Activated CD4-positive, alpha-beta T cell treated with anti-CD3 and anti-CD28 coated beads, Interleukin-2, amount 50 U/mL, for 16 hours (primary cell): Measurements from ENCODE around the gene MAMDC4.

Source experiments
- DNase-seq: peaks from one replicate; pipeline ENCODE4 v3.0.0-alpha.2; 2020

The MAMDC4 gene

DNA sequence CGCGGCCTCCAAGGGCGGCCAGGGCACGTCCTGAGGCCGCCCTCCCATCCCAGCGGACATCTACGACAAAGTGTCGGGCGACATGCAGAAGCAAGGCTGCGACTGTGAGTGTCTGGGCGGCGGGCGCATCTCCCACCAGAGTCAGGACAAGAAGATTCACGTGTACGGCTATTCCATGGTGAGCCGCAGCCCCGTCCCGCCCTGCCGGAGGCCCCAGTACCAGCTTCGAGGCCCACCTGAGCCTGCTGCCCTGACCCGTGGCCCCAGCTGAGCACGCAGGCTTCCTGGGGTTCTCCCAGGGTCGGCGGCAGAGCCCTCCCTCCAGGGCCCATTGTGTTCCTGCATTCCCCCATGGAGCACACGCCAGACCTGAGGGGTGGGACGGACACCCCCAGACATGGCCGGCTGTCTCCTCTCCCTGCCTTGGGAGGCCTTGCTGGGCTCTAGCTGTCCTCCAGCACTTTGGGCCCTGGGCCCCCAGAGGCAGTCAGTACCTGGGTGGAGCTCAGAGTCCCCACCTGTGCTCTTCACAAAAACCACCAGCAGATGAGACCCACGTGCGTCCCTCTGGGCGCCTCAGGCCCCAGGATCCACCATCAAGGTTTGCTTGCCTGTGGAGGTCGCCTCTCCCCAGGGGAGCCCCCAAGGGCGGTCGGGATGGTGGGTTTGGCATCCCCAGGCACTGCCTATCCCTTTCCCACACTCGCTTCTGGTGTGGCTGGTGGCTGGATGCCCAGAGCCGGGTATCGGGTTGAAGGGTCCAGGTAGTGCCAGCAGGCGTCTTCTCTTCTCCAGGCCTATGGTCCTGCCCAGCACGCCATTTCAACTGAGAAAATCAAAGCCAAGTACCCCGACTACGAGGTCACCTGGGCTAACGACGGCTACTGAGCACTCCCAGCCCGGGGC, 1.9 kb upstream of the MAMDC4 start:
- no peak for DNase-seq

DNA sequence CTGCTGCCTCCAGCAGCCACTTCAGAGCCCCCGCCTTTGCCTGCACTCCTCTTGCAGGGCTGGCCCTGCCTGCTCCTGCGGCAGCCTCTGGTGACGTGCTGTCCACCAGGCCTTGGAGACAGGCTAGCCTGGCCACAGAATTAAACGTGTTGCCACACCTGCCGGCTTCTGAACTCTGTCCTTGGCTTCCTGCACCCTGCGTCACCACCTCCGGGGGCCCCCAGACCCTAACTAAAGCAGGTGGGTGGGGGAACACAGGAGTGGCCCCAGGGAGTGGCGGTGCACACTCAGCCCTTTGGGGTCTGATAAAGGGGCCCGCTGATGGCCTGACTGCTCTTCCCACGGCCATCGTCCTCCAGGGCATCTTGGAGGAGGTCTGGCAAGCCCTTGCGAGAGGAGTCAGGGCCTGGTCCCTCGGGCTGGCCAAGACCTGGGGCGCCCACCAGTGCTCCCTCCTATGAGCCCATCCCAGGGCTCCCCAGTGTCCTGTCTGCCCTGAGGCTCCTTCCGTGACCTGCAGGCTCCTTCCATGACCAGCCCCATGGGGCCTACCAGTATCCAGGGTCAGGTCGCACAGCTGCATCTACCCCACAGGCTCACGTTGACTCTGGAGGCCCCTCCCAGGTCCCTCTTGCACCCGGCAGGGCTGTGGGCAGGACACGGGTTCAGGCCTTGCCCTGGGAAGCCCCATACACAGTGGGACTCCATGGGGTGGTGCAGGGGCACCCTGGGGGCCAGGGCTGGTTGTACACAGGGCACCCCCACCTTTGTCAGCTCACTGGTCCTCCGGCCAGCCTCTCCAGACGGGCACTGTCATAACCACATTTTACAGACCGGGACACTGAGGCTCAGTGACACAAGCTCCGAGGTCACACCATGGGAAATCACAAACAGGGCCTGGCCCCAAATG, 1.0 kb upstream of the MAMDC4 start:
- DNase-seq: no peak

DNA sequence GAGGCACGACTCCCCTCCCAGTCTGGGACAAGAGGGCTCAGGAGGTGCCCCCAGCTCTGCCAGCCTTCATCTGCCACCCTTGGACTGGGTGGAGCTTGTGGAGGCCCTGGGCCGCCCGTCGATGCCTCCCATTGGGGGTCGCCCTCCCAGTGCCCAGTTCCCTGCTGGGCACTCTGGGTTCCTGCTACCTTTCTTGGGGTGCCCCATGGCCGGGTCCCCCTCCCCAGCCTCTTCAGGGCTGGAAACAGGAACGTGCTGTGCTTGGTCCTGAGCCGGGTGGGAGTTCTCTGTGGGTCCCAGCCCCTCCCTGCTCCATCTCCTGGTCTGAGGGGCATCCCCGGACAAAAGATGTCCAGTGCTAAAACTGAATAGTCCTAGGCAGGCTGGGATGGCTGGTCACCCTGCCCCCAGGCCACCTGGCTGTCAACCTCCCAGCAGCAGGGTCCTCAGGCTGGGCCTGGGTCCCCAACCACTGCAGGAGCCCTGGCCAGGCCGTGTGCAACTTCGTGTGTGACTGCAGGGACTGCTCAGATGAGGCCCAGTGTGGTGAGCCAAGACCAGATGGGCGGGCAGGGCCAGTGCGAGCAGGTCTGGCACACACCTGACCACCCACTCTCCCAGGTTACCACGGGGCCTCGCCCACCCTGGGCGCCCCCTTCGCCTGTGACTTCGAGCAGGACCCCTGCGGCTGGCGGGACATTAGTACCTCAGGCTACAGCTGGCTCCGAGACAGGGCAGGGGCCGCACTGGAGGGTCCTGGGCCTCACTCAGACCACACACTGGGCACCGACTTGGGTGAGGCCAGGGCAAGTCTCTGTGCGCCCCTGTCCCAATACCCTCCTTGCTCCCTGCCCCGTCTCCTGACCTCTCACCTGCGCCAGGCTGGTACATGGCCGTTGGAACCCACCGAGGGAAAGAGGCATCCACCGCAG, 784 bp downstream of the MAMDC4 start:
- no peak for DNase-seq

DNA sequence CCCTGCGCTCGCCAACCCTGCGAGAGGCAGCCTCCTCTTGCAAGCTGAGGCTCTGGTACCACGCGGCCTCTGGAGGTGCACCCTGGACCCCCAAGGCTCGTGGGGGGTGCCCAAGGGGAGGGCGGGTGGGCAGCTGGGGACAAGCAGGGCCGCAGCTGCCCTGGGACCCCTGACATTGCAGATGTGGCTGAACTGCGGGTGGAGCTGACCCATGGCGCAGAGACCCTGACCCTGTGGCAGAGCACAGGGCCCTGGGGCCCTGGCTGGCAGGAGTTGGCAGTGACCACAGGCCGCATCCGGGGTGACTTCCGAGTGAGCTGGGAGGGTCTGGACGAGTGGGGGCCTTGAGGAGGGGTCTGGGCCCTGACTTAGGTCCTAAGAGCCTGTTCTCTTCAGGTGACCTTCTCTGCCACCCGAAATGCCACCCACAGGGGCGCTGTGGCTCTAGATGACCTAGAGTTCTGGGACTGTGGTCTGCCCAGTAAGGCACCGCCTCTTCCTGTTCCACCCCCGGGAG, 1.5 kb downstream of the MAMDC4 start:
- DNase-seq: no peak

DNA sequence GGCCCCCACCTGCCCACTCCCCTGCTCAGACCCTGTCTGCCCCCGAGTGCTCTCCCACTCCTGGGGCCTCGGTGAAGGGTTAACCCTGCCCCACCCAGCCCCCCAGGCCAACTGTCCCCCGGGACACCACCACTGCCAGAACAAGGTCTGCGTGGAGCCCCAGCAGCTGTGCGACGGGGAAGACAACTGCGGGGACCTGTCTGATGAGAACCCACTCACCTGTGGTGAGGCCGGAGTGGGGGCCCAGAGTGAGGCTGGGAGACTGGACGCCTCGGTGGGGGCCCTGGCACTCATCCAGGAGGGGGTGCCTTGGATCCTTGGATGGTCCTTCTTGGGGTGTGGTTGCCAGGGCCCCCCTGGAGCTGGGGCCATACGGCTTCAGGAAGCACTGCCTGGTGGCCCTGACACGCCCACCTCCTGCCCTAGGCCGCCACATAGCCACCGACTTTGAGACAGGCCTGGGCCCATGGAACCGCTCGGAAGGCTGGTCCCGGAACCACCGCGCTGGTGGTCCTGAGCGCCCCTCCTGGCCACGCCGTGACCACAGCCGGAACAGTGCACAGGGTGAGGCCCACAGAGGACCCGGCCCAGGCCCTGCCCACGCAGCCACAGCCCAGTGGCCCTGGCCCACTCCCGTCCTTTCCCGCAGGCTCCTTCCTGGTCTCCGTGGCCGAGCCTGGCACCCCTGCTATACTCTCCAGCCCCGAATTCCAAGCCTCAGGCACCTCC, 2.1 kb downstream of the MAMDC4 start:
- DNase-seq: no peak

DNA sequence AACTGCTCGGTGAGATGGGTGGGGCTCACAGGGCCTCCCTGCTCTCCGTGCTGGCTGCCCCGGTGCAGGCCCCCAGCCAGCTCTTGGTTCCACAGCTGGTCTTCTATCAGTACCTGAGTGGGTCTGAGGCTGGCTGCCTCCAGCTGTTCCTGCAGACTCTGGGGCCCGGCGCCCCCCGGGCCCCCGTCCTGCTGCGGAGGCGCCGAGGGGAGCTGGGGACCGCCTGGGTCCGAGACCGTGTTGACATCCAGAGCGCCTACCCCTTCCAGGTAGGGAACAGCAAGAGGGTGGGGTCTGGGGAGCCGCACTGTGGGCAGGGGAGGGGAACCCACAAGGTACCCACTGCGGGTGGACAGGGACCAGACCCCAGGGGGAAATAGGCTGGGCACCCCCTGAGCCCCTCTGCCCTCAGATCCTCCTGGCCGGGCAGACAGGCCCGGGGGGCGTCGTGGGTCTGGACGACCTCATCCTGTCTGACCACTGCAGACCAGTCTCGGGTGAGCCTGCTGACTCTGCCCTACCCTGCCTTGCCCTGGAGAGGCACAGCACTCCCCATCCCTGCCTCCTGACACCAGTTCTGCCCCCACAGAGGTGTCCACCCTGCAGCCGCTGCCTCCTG, 2.8 kb downstream of the MAMDC4 start:
- DNase-seq: no peak

DNA sequence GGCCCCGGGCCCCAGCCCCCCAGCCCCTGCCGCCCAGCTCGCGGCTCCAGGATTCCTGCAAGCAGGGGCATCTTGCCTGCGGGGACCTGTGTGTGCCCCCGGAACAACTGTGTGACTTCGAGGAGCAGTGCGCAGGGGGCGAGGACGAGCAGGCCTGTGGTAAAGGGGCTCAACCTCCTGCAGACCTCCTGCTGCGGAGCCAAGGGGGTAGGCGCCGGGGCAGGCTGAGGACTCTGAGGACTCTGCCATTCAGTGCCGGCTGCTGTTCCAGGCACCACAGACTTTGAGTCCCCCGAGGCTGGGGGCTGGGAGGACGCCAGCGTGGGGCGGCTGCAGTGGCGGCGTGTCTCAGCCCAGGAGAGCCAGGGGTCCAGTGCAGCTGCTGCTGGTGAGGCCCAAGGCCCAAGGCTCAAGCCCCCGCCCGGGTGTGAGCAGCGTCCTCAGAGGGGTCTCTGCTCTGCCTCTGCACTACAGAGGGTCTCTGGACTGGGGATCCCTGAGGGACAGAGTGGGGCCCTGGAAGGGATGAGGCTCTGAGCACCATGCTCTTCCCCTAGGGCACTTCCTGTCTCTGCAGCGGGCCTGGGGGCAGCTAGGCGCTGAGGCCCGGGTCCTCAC, 3.4 kb downstream of the MAMDC4 start:
- no peak for DNase-seq

DNA sequence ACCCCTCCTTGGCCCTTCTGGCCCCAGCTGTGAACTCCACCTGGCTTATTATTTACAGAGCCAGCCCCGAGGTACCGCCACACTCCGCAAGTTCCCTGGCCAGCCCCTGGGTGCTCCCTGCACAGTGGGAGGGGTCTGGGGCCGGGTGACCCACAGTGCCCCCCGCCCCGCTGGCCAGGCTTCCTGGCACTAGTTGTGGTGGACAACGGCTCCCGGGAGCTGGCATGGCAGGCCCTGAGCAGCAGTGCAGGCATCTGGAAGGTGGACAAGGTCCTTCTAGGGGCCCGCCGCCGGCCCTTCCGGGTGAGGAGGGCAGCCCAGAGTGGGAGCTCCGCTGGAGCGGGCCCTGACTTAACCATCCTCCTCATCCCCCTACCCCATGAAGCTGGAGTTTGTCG, 3.9 kb downstream of the MAMDC4 start:
- no peak for DNase-seq

DNA sequence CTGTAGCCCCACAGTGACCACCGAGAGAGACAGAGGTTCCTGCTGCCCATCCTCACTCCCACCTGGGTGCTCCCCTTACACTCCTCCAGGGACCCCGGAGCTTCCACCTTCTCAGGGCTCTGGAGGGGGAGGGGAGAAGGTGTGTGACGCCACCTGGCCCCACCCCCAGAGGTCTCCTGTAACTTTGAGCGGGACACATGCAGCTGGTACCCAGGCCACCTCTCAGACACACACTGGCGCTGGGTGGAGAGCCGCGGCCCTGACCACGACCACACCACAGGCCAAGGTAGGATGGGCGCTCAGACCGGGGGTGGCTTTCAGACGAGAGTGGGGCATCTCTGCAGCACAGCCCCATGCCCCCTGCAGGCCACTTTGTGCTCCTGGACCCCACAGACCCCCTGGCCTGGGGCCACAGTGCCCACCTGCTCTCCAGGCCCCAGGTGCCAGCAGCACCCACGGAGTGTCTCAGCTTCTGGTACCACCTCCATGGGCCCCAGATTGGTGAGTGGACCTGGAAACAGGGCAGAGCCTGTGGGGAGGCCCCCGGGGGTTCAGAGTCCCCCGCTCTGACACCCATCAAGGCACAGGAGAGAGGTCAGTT, 4.5 kb downstream of the MAMDC4 start:
- DNase-seq: no peak

DNA sequence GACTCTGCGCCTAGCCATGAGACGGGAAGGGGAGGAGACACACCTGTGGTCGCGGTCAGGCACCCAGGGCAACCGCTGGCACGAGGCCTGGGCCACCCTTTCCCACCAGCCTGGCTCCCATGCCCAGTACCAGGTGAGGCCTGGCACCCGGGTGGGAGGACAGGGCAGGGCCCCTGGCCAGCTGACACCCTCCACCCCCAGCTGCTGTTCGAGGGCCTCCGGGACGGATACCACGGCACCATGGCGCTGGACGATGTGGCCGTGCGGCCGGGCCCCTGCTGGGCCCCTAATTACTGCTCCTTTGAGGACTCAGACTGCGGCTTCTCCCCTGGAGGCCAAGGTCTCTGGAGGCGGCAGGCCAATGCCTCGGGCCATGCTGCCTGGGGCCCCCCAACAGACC, 5.0 kb downstream of the MAMDC4 start:
- no peak for DNase-seq

DNA sequence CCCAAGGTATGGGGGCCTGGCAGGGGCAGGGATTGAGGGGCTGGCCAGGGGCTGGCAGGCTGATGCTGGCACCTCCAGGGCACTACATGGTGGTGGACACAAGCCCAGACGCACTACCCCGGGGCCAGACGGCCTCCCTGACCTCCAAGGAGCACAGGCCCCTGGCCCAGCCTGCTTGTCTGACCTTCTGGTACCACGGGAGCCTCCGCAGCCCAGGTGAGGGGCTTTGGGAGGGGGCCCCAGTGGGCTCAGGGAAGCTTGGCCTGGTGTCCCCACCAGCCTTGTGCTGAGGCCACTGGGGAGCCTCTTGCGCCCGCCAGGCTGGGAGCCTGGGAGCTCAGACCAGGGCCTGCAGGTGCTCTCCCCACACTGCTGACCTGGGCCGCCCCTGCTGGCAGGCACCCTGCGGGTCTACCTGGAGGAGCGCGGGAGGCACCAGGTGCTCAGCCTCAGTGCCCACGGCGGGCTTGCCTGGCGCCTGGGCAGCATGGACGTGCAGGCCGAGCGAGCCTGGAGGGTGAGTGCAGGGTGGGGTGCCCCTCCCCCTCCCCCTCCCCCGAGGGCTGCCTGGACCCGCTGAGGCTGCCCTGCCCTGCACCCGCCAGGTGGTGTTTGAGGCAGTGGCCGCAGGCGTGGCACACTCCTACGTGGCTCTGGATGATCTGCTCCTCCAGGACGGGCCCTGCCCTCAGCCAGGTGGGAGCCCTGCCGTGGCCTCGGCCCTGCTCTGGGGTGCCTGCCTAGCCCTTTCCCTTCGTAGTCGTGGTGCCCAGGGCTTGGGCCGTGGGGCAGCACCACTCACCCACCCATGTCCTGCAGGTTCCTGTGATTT, 5.7 kb downstream of the MAMDC4 start:
- no peak for DNase-seq

DNA sequence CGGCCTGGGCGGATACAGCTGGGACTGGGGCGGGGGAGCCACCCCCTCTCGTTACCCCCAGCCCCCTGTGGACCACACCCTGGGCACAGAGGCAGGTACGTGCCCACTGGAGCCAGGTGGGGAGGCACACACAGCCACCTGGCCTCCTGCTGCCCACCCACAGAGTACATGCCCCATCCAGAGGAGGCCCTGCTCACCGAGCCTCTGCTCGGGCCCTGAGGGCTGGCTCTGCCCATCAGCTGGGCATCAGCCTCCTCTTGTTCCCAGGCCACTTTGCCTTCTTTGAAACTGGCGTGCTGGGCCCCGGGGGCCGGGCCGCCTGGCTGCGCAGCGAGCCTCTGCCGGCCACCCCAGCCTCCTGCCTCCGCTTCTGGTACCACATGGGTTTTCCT, 6.3 kb downstream of the MAMDC4 start:
- no peak for DNase-seq

DNA sequence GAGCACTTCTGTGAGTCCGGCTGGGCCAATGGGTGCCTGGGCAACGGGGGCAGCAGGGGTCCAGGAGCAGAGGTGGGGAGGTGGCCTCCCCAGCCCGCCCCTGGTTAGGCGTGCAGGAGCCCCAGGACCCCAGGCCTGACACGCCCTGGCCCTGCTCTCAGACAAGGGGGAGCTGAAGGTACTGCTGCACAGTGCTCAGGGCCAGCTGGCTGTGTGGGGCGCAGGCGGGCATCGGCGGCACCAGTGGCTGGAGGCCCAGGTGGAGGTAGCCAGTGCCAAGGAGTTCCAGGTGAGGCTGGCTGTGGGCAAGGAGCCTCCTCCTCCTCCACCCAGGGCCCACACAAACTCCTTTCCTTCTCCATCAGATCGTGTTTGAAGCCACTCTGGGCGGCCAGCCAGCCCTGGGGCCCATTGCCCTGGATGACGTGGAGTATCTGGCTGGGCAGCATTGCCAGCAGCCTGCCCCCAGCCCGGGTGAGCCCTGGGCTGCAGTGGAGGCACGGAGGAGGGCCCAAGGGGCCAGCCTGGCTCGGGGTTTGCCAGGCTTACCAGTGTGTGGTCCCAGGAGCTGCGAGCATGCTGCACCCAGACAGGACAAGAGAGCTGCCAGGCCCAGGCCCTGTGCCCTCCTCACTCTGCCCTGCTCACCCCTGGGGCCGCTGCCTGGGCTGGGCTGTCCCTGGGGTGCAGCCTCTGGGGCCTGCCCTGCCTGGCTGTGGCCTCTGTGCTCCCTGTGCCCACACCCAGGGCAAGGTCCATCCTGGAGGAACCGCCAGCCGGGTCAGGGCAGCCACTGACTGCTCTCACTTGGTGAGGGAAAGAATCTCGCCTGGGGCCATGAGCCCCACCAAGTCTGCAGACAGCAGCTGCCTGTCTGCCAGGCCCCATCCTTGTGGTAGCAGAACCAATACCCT, 7.0 kb downstream of the MAMDC4 start:
- no peak for DNase-seq

DNA sequence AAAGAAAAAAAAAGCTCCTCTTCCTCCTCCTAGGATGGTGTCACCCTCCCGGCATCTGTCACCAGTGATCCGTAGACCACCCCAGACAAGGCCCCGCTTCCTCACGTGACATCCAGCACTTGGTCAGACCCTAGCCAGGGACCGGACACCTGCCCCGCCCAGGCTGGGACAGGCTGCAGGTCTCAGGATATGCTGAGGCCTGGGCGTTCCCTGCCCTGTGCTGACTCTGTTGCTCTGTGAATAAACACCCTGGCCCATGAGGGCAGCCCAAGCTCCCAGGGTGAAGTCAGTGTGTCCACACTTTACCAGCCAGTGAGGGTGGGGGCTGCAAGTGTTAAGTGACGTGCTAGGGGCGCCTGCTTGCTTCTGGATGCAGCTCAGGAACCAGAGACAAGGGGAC, 8.4 kb downstream of the MAMDC4 start:
- DNase-seq: no peak

DNA sequence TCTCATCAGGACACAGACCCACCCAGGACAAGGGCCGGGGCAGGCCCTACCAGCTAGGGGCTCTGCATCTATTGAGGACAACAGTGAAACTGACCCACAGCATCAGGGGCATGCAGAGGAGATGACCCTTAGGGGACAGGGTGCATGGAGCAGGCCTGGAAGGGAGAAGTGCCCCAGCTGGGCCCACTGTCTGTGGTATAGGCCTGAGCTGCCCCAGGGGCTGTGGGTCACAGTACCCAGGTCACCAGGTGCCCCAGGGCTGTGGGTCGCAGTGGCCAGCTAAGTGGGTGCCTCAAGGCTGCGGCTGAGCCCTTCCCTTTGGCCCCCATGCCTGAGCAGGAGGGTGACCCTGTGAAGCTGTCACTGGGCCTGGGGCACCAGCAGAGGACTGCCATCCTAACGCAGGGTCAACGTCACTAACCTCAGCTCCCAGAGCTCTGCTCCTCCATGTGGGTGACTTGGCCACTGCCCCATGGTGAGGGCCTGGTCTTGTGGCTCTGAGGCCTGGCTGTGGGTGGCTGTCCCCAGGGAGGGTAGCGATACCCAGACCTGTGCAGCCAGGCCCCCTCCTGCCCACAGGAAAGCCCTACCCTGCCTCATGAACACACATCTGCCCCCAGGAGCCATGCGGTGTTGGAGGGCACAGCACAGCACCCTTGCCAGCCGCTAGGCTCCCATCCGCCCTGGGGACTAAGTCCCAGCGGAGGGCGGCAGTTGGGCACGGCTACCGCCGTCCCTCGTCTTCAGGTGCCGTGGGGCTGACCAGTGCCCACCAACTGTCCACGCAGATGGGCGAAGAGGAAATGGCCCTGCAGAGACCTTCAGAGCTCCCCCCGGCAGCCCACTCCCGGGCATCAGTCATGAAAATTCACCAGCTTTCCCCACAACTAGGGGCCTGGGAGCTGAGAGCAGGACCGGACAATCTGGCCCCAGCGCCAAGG, 9.1 kb downstream of the MAMDC4 start:
- no peak for DNase-seq

DNA sequence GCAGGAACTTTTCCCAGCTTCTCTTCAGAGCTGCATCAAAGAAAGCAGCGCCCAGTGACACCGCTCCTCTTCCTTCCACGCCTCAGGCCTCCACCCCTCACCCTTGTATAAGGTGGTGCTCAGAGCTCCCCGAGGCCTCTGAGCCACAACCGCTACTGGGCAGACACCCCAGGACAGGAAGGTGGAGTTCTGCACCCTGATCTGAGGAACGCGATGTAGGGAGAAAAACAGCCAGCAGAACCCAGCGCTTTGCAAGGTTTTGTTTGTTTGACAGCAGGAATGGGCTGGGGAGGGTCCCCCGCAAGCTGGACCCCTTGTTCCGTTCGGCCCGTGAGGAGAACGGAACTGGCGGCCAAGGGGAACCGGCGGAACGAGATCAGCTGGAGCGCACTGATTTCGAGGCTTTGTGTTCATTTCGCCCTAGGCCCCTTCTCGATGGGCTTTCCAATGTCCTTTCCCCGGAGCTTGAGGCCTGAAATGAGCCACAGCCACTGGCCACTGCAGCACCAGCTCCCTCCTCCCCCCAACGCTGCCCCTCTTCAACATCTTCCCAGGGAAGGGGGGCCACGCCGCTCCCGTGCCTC, 9.8 kb downstream of the MAMDC4 start:
- DNase-seq: no peak
